MM.1S (cell line): ENCODE results near the gene CDC20.

ENCODE experiments used
- DNase-seq: peaks from one replicate; pipeline ENCODE4 v3.0.0-alpha.2; 2015
- H2AFZ ChIP-seq: fragments of 300-600 bp; sonication (generic); 2 replicates; pipeline ENCODE4 v1.6.0; 2016; ENCODE audit warnings: antibody characterized with exemption, low read length
- H3F3A ChIP-seq: fragments of 300-600 bp; sonication (generic); 2 replicates; pipeline ENCODE4 v1.6.1; 2016; ENCODE audit warnings: mild to moderate bottlenecking, antibody characterized with exemption, low read length, moderate library complexity, mixed read lengths; ENCODE audit not compliant: insufficient read depth
- H3K27ac ChIP-seq: fragments of 300-600 bp; sonication (generic); 2 replicates; pipeline ENCODE4 v1.5.1; 2016; ENCODE audit warnings: mild to moderate bottlenecking, low read length
- H3K27me3 ChIP-seq: fragments of 300-600 bp; sonication (generic); replicated peaks from 2 replicates; pipeline ENCODE4 v1.6.0; 2016; ENCODE audit warnings: low read length; ENCODE audit not compliant: insufficient read depth
- H3K36me3 ChIP-seq: fragments of 300-600 bp; sonication (generic); replicated peaks from 2 replicates; pipeline ENCODE4 v1.6.1; 2016; ENCODE audit warnings: mild to moderate bottlenecking, low read length, mixed read lengths; ENCODE audit not compliant: insufficient read depth
- H3K4me1 ChIP-seq: fragments of 300-600 bp; sonication (generic); 2 replicates; pipeline ENCODE4 v1.6.1; 2016; ENCODE audit warnings: low read length, mixed read lengths
- H3K4me2 ChIP-seq: fragments of 300-600 bp; sonication (generic); 2 replicates; pipeline ENCODE4 v1.6.0; 2016; ENCODE audit warnings: low read depth, low read length
- H3K4me3 ChIP-seq: fragments of 300-600 bp; sonication (generic); 2 replicates; pipeline ENCODE4 v1.5.1; 2016; ENCODE audit warnings: low read length, mixed read lengths
- H3K79me2 ChIP-seq: fragments of 300-600 bp; sonication (generic); 2 replicates; pipeline ENCODE4 v1.6.1; 2016; ENCODE audit warnings: mixed run types, low read length, mixed read lengths
- H3K9ac ChIP-seq: fragments of 300-600 bp; sonication (generic); 2 replicates; pipeline ENCODE4 v1.6.1; 2016; ENCODE audit warnings: low read length, mixed read lengths
- H3K9me2 ChIP-seq: fragments of 300-600 bp; sonication (generic); replicated peaks from 2 replicates; pipeline ENCODE4 v1.6.1; 2016; ENCODE audit warnings: mild to moderate bottlenecking, low read length, mixed read lengths; ENCODE audit not compliant: insufficient read depth
- H3K9me3 ChIP-seq: fragments of 300-600 bp; sonication (generic); replicated peaks from 2 replicates; pipeline ENCODE4 v1.6.1; 2016; ENCODE audit warnings: mild to moderate bottlenecking, low read length, mixed read lengths; ENCODE audit not compliant: insufficient read depth
- H4K20me1 ChIP-seq: fragments of 300-600 bp; sonication (generic); 2 replicates; pipeline ENCODE4 v1.6.1; 2016; ENCODE audit warnings: mild to moderate bottlenecking, low read length, moderate library complexity, mixed read lengths; ENCODE audit not compliant: insufficient read depth
- CTCF ChIP-seq: fragments of 300-600 bp; sonication (generic); IDR thresholded peaks from 2 replicates; pipeline ENCODE4 v1.5.1; 2016; ENCODE audit warnings: antibody characterized with exemption, low read length, mixed read lengths
- EZH2 ChIP-seq: fragments of 300-600 bp; sonication (generic); optimal IDR thresholded peaks from 2 replicates; pipeline ENCODE3; 2017; ENCODE audit warnings: low read depth, mild to moderate bottlenecking, antibody characterized with exemption, low read length, mixed read lengths
- EZH2phosphoT487 ChIP-seq: fragments of 300-600 bp; sonication (generic); IDR thresholded peaks from 2 replicates; pipeline ENCODE4 v1.6.1; 2018; ENCODE audit warnings: antibody characterized with exemption, low read length

The CDC20 gene

GRCh38 chr1:43372172-43372571 is 13.4 kb downstream of the CDC20 start:
- peaks cover 6% of the 10 kb centered on the region; the same call in 1 of the 2 replicates for H3F3A ChIP-seq
- H3K79me2 ChIP-seq: peaks cover 11% of the 10 kb centered on the region
- no peak overlapping the region for H3K4me3 ChIP-seq
- H3K9ac ChIP-seq: no peak overlapping the region
- H3K27me3 ChIP-seq: no peaks in the 10 kb centered on the region
- H3K4me1 ChIP-seq: peaks cover 4% of the 10 kb centered on the region; the same call in 1 of the 2 replicates
- no peaks in the 10 kb centered on the region for H3K9me2 ChIP-seq
- no peak overlapping the region for H2AFZ ChIP-seq
- no peak overlapping the region for H3K4me2 ChIP-seq
- no peaks in the 10 kb centered on the region for H3K9me3 ChIP-seq
- no peak for DNase-seq
- no peaks in the 10 kb centered on the region for H4K20me1 ChIP-seq
- TF ChIP-seq CTCF: no peak
- TF ChIP-seq EZH2phosphoT487: no peak
- no peak for TF ChIP-seq EZH2
- no peak overlapping the region for H3K27ac ChIP-seq
- H3K36me3 ChIP-seq: no peaks in the 10 kb centered on the region

DNA sequence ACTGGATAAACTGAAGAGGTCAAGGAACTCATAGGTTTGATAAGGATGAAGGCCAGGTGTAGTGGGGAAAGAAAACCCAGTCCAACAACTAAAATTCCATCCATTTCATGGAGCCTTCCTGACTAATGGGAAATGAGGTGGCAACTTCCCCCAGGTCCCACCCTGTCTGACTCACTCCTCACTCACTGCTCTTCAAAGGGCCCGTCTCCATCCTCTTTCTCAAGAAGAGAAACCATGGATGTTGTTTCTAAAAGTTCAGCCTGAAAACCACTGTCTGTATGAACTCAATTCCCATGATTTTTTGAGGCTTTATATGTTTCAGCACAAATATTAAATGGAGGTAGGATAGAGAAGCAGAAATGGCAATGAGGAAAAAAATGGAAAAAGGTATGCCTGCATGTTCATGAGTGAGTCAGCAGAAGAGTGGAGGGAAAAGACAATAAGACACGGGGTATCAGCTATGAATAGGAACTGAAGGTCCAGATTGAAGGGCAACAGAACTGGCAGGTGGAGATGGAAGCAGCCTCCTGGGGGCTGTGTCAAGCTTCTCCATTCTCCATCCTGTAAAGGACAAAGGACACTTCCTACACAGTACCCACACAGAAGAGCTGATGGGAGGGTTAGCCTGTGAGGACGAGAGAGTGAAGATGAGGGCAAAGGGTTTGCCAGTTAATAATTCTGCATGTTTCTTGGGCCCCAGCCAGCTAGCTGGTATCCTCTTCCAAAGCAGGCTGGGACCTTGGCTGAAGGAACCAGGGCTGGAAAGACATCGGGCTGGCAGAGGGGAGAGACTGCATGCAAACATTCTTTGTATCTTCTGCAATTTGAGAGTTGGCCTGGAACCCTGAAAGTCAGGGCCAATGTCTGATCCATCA is 14.5 kb downstream of the CDC20 start:
- no peaks in the 10 kb centered on the region for H3K27me3 ChIP-seq
- H3F3A ChIP-seq: peaks cover 4% of the 10 kb centered on the region; the same call in 1 of the 2 replicates
- H3K4me3 ChIP-seq: no peak overlapping the region
- no peak overlapping the region for H3K27ac ChIP-seq
- H3K9ac ChIP-seq: no peak overlapping the region
- DNase-seq: no peak
- TF ChIP-seq EZH2phosphoT487 (no peak), CTCF (no peak), EZH2 (no peak)
- H3K79me2 ChIP-seq: peaks cover 5% of the 10 kb centered on the region
- H3K9me3 ChIP-seq: no peaks in the 10 kb centered on the region
- no peaks in the 10 kb centered on the region for H4K20me1 ChIP-seq
- H3K36me3 ChIP-seq: no peaks in the 10 kb centered on the region
- H3K4me1 ChIP-seq: peaks cover 4% of the 10 kb centered on the region; the same call in 1 of the 2 replicates
- no peak overlapping the region for H2AFZ ChIP-seq
- H3K9me2 ChIP-seq: no peaks in the 10 kb centered on the region
- no peak overlapping the region for H3K4me2 ChIP-seq

DNA sequence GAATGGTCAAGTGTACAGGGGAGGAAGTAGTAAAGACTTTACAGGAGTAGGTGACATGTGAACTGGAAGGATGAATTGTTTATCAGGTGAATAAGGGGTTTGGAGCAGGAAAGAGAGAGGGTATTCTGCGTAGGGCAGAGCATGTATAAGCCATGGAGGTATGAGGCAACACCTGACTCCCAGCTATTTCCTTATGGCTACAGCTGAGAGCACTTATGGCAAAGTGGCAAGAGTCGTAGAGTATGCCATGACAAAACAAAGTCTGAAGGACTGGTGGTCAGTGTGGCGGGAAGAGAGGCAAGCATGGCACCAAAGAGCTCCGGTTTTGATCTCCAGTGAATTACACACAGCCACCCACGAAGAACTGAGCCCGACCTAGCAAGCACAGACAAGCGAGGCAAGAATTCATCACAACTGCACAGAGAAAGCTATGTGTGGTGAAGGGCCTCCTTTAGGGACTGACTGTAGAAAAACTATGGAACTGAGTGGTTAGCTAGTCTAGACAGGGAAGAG is 18.0 kb downstream of the CDC20 start:
- Histone ChIP-seq H2AFZ (no peak overlapping the region), H3K4me1 (no peaks in the 10 kb centered on the region), H3K27me3 (no peaks in the 10 kb centered on the region), H4K20me1 (no peaks in the 10 kb centered on the region), H3K4me3 (no peak overlapping the region), H3K4me2 (no peak overlapping the region), H3K27ac (no peak overlapping the region), H3F3A (no peaks in the 10 kb centered on the region), H3K9me2 (no peaks in the 10 kb centered on the region), H3K9ac (no peak overlapping the region), H3K36me3 (no peaks in the 10 kb centered on the region), H3K9me3 (no peaks in the 10 kb centered on the region), H3K79me2 (no peaks in the 10 kb centered on the region)
- TF ChIP-seq EZH2phosphoT487 (no peak), CTCF (no peak), EZH2 (no peak)
- DNase-seq: no peak
